SU-DHL-6 (cell line): ENCODE results near the gene FHIP1A.

Experiments used
- CTCF ChIP-seq: fragments of 200-600 bp; sonication (generic); IDR thresholded peaks from one replicate; pipeline ENCODE4 v1.5.1; 2017; ENCODE audit warnings: antibody characterized with exemption, mild to moderate bottlenecking, low read length, moderate library complexity; ENCODE audit not compliant: insufficient read depth, poor library complexity, severe bottlenecking
- EZH2phosphoT487 ChIP-seq: fragments of 200-600 bp; sonication (generic), shearing (Covaris generic); conservative IDR thresholded peaks from 2 replicates; pipeline ENCODE4 v1.6.1; 2018; ENCODE audit warnings: mild to moderate bottlenecking, antibody characterized with exemption, low read length, moderate library complexity, mixed read lengths

DNA sequence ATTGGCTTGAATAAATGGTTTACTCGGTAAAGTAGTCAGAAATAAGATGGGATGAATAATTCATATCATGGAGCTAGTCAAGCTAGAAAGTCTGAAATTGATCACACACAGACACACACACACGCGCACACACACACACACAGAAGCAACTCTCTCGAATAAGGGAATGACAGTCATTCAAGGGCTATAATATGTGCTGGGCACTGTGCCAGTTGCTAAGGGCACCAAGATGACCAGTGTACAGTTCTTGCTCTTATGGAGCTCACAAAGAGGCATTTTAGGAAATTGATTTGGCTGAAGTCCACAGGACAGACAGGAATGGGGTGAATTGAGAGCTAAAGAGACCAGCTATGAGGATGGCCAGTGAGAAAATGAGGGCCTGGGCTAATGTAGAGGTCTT is 49.4 kb upstream of the FHIP1A start:
- TF ChIP-seq CTCF (no peak), EZH2phosphoT487 (no peak)
